GM12875 (cell line): Measurements from ENCODE around the gene TACR1.

Experiments used
- H3K4me3 ChIP-seq: one replicate; pipeline ENCODE4 v1.5.1; 2011; ENCODE audit warnings: low read depth, low read length, control low read depth
- CTCF ChIP-seq: IDR thresholded peaks from 2 replicates; pipeline ENCODE4 v1.5.1; 2011; ENCODE audit warnings: low read depth, mild to moderate bottlenecking, control low read depth, inconsistent platforms, low read length, moderate library complexity, borderline replicate concordance; ENCODE audit not compliant: insufficient read depth

Gene TACR1

GRCh38 chr2:75023666-75024455, 175.5 kb downstream of the TACR1 start:
- no peak for TF ChIP-seq CTCF
- H3K4me3 ChIP-seq = no peak overlapping the region

DNA sequence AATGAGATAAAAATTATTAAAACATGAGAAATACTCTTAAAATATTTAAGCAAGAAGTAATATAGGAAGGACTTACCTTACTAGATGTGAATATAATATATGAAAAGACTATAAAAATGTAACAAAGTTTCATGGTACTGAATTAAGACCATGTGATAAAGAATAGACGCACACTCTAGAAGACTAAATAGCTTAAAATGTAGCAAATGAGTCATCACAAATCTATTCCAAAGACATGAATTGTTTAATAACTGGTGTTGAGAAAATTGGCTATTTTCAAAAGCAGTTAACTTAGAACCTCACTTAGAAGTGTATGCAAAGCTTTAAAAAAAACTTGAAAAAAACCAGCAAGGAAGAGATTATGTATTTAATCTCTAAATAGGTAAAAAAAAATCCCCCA, 176.8 kb downstream of the TACR1 start:
- no peak for TF ChIP-seq CTCF
- no peak overlapping the region for H3K4me3 ChIP-seq

DNA sequence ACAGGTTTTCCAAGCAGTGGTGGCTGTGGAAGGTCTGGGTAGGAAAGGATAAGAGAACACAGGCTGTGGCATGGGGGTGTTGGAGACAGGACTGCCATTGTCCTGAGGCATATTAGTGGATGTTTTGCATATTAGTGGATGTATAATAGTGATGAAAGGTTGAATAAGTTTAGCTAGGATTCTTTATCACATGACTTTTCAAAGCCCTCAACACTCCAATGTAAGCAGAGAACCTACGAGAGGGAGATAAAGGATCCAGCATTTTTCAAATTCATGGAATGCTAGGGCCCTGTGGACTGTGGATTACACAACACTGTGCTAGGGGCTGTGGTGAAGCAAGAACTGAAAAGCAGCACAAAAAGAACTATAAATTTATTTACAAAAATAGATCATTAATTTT, 177.6 kb downstream of the TACR1 start:
- no peak for TF ChIP-seq CTCF
- H3K4me3 ChIP-seq = no peak overlapping the region

DNA sequence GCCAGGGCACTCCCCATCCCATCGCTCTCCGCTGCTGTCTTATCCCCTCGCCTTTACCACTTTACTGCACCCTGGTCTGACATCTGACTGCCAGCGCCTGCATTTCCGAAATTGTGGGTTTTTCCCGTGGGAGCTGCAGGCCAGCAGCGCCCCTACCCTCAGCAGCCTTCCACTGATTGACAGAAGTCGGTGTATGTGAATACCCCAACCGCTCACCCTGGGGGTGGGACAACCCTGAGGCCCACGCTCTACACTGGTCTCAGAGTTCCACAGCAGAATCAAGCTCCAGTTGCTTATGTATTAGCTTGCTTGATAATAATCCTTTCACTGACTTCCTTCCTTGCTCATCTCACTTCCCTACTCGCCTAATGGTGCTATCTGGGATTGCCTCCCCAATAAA, 178.8 kb downstream of the TACR1 start:
- H3K4me3 ChIP-seq = no peak overlapping the region
- no peak for TF ChIP-seq CTCF

DNA sequence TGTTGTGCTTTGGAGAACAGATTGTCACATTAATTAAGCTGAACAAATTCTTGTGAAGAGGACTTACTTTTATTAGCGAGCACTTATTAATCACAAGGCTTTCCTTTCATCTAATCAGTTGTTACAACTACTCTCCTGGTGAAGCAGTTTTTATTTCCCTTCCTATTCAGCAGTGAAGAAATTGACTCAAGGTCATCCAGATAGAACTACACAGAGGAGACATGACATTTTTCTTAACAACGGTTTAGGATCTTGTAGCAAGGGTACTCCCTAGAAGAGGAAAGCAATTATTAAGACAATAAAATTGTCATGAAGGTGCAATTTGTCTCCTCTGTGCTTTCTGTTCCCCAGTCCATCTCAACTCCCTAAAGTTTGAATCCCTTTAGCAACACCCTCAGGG, 179.5 kb downstream of the TACR1 start:
- TF ChIP-seq CTCF = no peak
- no peak overlapping the region for H3K4me3 ChIP-seq

GRCh38 chr2:75018162-75018561, 181.2 kb downstream of the TACR1 start:
- H3K4me3 ChIP-seq = no peak overlapping the region
- no peak for TF ChIP-seq CTCF

DNA sequence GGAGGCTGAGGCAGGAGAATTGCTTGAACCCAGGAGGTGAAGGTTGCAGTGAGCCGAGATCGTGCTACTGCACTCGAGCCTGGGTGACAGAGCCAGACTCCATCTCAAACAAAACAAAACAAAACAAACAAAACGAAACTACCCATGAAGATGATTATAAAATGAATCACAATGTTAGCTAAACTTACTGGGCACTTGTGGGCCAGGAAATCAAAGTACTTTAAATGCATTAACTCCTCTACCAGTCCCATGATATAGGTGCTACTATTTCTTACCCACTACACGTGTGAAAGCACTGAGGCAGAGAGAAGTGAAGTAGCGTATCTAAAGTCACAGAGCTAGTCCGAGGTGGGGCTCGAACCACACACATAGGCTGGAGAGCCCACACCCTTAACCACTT, 187.2 kb downstream of the TACR1 start:
- TF ChIP-seq CTCF = no peak
- H3K4me3 ChIP-seq = no peak overlapping the region
